GM12878 (cell line): Measurements from ENCODE around the gene LRCH4.

ENCODE experiments used
- ATF2 ChIP-seq: IDR thresholded peaks from 2 replicates; pipeline ENCODE4 v1.6.1; 2012; ENCODE audit warnings: low read length, inconsistent platforms
- ATF3 ChIP-seq: IDR thresholded peaks from 2 replicates; pipeline ENCODE4 v1.6.1; 2011; ENCODE audit warnings: low read depth, mild to moderate bottlenecking, low read length, moderate library complexity, borderline replicate concordance; ENCODE audit errors: extremely low read depth
- ATF7 ChIP-seq: fragments of 450-650 bp; IDR thresholded peaks from 2 replicates; pipeline ENCODE4 v1.6.1; 2016; ENCODE audit warnings: low read depth, mild to moderate bottlenecking
- CTCF ChIP-seq, 3 experiments: IDR thresholded peaks in 2 of 3; conservative IDR thresholded peaks in 1 of 3; 2 replicates each; pipeline ENCODE4 v1.5.1; 2011; ENCODE audit warnings: low read depth in 3 of 3, low read length in 3 of 3, mild to moderate bottlenecking in 3 of 3, control low read depth in 2 of 3, moderate library complexity in 2 of 3, inconsistent platforms in 1 of 3, mixed read lengths in 1 of 3; ENCODE audit not compliant: control insufficient read depth in 2 of 3, insufficient read depth in 1 of 3; ENCODE audit errors: extremely low read depth in 1 of 3
- NFYB ChIP-seq: IDR thresholded peaks from 2 replicates; pipeline ENCODE4 v1.6.1; 2011; ENCODE audit warnings: low read depth, mild to moderate bottlenecking, low read length, improper control_type of control experiment, moderate library complexity; ENCODE audit not compliant: insufficient read depth
- NR2C2 ChIP-seq: IDR thresholded peaks from 2 replicates; pipeline ENCODE4 v1.6.1; 2011; ENCODE audit warnings: borderline replicate concordance, low read depth; ENCODE audit not compliant: control insufficient read depth, insufficient read length
- SIN3A ChIP-seq: IDR thresholded peaks from 2 replicates; pipeline ENCODE4 v1.6.1; 2012; ENCODE audit warnings: low read depth, low read length, improper control_type of control experiment
- ZSCAN29 ChIP-seq: fragments of 450-650 bp; IDR thresholded peaks from 2 replicates; pipeline ENCODE4 v1.6.1; 2017; ENCODE audit warnings: mild to moderate bottlenecking, moderate library complexity

GRCh38 chr7:100543586-100543985 is 42.3 kb downstream of the LRCH4 start:
- TF ChIP-seq NR2C2 (no peak), SIN3A (no peak), ATF7 (no peak), NFYB (no peak), ZSCAN29 (no peak), CTCF (IDR thresholded peaks at IDR 0.05 in 2 of 3, conservative IDR thresholded peaks at IDR 0.05 in 1 of 3; ENCODE audit: control insufficient read depth in 2 of 3, extremely low read depth in 1 of 3, insufficient read depth in 1 of 3, low read depth in 3 of 3, low read length in 3 of 3) (no peak), ATF2 (no peak), ATF3 (no peak)
